ENCODE results near the gene PIGV.
"Not testable (repeated sequence)": the region's sequence is repeated elsewhere in the genome, so short reads cannot be mapped to it uniquely, and the experiment has no call there.

The PIGV gene

DNA sequence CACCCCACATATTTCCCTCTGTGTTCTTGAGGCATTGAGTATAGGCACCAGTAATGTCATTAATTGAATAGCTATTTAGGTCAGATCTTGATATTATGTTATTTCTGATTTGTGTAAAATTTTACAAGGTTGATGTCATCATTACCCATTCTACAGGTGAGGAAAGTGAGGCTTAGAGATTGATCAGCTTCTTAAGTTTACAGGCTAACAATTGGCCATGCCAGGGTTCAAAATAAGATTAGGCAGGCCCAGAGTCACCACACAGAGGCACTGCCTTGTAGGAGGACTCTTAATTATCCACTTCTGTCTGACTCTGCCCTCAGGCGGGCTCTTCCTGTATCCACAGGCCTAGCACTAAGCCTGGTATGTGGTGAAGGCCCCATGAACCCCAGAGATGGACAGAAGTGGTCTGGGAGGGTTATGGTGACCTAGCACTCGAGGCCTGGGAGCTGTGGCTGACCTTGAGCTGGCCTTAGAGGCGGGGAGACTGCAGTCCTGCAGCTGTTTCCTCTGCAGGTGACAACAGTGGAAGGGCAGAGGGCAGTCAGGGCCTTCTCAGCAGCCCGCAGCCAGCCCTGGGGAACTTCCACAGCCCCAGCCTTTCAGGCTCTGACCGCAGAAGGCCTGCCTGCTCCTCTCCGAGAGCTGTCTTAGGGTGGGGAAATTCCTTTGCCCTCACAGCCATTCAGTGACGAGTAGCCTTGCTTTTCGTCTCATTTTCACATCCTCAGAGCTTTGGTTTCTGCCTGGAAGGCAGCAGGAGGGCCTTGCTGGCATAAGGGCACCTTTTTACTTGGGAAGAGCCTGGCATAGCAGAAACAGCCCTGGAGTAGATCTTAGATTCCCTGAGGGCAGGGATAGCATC lies 51.0 kb downstream of the PIGV start:
- peaks cover 26% of the 10 kb centered on the region for H3K36me3 ChIP-seq (replicated peaks; ENCODE audit: low read depth, low read length)
- peak overlapping the region; percentile 100 for H3K27ac ChIP-seq (ENCODE audit: low read length)
- H3K9ac ChIP-seq (ENCODE audit: low read length) = peak overlapping the region; percentile 76
- H3K9me3 ChIP-seq (ENCODE audit: insufficient read depth, low read length) = no peaks in the 10 kb centered on the region
- H3K27me3 ChIP-seq (ENCODE audit: low read depth, low read length) = no peaks in the 10 kb centered on the region
- H4K20me1 ChIP-seq (ENCODE audit: insufficient read depth, low read length) = no peaks in the 10 kb centered on the region
- peak overlapping the region; percentile 48; the same call in 1 of the 2 replicates for H3K4me3 ChIP-seq (ENCODE audit: low read length)
- peak overlapping the region; percentile 83 for H3K4me2 ChIP-seq (ENCODE audit: low read length)
- peaks cover 31% of the 10 kb centered on the region for H3K4me1 ChIP-seq (ENCODE audit: low read length)
- TF ChIP-seq, protein P1, sequence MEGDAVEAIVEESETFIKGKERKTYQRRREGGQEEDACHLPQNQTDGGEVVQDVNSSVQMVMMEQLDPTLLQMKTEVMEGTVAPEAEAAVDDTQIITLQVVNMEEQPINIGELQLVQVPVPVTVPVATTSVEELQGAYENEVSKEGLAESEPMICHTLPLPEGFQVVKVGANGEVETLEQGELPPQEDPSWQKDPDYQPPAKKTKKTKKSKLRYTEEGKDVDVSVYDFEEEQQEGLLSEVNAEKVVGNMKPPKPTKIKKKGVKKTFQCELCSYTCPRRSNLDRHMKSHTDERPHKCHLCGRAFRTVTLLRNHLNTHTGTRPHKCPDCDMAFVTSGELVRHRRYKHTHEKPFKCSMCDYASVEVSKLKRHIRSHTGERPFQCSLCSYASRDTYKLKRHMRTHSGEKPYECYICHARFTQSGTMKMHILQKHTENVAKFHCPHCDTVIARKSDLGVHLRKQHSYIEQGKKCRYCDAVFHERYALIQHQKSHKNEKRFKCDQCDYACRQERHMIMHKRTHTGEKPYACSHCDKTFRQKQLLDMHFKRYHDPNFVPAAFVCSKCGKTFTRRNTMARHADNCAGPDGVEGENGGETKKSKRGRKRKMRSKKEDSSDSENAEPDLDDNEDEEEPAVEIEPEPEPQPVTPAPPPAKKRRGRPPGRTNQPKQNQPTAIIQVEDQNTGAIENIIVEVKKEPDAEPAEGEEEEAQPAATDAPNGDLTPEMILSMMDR (IDR thresholded peaks at IDR 0.05; ENCODE audit: low read depth, low read length) = peak; percentile 28; the same call in 1 of the 2 replicates
- no peak for TF ChIP-seq EZH2phosphoT487 (IDR thresholded peaks at IDR 0.05; ENCODE audit: low read depth)
- peaks cover 10% of the 10 kb centered on the region for H3K79me2 ChIP-seq (ENCODE audit: low read length)
- H2AFZ ChIP-seq (ENCODE audit: low read depth, low read length) = no peak overlapping the region

DNA sequence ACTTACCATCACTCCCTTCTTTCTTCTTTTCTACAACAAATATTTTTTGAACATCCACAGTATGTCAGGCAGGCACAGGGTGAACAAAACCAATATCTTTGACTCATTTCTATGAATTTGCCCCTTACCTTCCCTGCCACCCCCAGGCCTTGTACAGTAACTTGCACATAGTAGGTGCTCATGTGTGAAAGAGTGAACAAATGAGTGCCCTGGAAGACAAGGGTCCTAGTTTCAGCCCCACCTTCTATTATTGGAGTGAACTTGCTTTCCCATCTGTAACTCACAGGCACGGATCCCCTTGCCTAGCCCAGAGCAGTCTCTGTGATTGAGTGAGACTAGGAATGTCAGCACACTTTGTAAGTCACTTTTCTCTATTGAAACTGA lies 51.6 kb downstream of the PIGV start:
- Histone ChIP-seq H2AFZ (ENCODE audit: low read depth, low read length) (no peak overlapping the region), H3K4me3 (ENCODE audit: low read length) (peak overlapping the region; percentile 41; the same call in 1 of the 2 replicates), H4K20me1 (ENCODE audit: insufficient read depth, low read length) (no peaks in the 10 kb centered on the region), H3K27me3 (ENCODE audit: low read depth, low read length) (no peaks in the 10 kb centered on the region), H3K4me1 (ENCODE audit: low read length) (peaks cover 29% of the 10 kb centered on the region), H3K27ac (ENCODE audit: low read length) (peak overlapping the region; percentile 100), H3K79me2 (ENCODE audit: low read length) (peaks cover 10% of the 10 kb centered on the region), H3K9ac (ENCODE audit: low read length) (peak overlapping the region; percentile 76), H3K4me2 (ENCODE audit: low read length) (peak overlapping the region; percentile 83), H3K36me3 (replicated peaks; ENCODE audit: low read depth, low read length) (peaks cover 21% of the 10 kb centered on the region), H3K9me3 (ENCODE audit: insufficient read depth, low read length) (no peaks in the 10 kb centered on the region)
- TF ChIP-seq EZH2phosphoT487 (IDR thresholded peaks at IDR 0.05; ENCODE audit: low read depth) = no peak
- TF ChIP-seq, protein P1 (IDR thresholded peaks at IDR 0.05; ENCODE audit: low read depth, low read length) = no peak

DNA sequence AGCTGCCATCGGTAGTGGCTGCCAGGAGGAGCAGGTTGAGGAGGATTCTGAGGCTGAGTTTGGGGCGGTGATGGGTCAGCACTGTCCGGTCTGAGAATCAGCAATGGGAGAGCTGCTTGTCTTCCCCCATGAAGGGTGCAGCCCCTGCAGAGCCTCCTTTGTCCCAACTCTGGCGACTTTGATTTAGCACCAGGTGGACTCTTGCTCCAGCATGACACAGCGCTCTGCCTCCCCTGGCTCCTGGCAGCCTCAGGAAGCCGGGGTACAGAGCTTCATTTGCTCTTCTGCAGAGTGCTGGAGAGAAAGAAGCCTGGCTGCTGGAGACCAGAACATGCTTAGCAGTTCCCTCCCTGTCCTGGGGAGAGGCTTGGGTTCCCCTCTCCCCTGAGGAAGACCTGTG lies 52.0 kb downstream of the PIGV start:
- peak overlapping the region; percentile 100 for H3K27ac ChIP-seq (ENCODE audit: low read length)
- peaks cover 19% of the 10 kb centered on the region for H3K36me3 ChIP-seq (replicated peaks; ENCODE audit: low read depth, low read length)
- peak overlapping the region; percentile 83; the same call in 1 of the 2 replicates for H3K4me2 ChIP-seq (ENCODE audit: low read length)
- H3K9ac ChIP-seq (ENCODE audit: low read length) = peak overlapping the region; percentile 76; the same call in 1 of the 2 replicates
- H3K4me1 ChIP-seq (ENCODE audit: low read length) = peaks cover 29% of the 10 kb centered on the region
- H4K20me1 ChIP-seq (ENCODE audit: insufficient read depth, low read length) = no peaks in the 10 kb centered on the region
- H2AFZ ChIP-seq (ENCODE audit: low read depth, low read length) = no peak overlapping the region
- no peaks in the 10 kb centered on the region for H3K27me3 ChIP-seq (ENCODE audit: low read depth, low read length)
- H3K4me3 ChIP-seq (ENCODE audit: low read length) = peak overlapping the region; percentile 41; the same call in 1 of the 2 replicates
- H3K79me2 ChIP-seq (ENCODE audit: low read length) = peaks cover 14% of the 10 kb centered on the region
- TF ChIP-seq, protein P1 (IDR thresholded peaks at IDR 0.05; ENCODE audit: low read depth, low read length) = no peak
- no peak for TF ChIP-seq EZH2phosphoT487 (IDR thresholded peaks at IDR 0.05; ENCODE audit: low read depth)
- H3K9me3 ChIP-seq (ENCODE audit: insufficient read depth, low read length) = no peaks in the 10 kb centered on the region

DNA sequence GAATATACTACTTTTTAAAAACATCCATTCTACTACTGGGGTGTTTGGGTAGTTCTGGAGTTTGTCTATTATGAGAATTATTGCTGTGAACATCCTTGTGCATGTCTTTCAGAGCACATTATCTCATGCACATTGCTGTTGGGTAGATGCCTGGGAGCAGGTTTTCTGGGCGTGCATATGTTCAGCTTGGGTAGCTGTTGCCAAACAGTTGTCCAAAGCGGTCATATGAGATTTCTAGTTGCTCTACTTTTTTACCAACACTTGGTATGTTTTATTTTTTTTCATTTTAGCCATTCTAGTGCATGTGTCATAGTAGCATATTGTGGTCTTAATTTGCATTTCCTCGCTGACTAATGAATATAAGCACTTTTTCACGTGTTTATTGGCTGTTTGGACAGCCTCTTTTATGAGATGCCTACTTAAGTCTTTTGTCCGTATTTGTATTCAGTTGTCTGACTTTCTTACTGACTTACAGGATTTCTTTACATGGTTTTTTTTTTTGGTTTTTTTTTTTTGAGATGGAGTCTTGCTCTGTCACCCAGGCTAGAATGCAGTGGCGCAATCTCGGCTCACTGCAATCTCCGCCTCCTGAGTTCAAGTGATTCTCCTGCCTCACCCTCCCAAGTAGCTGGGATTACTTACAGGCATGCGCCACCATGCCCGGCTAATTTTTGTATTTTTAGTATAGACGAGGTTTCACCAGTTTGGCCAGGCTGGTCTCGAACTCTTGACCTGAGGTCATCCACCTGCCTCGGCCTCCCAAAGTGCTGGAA lies 56.9 kb downstream of the PIGV start:
- peaks cover 11% of the 10 kb centered on the region for H3K79me2 ChIP-seq (ENCODE audit: low read length)
- TF ChIP-seq EZH2phosphoT487 (IDR thresholded peaks at IDR 0.05; ENCODE audit: low read depth) = no peak
- TF ChIP-seq, protein P1 (IDR thresholded peaks at IDR 0.05; ENCODE audit: low read depth, low read length) = no peak
- H3K9ac ChIP-seq (ENCODE audit: low read length) = no peak overlapping the region
- H3K27me3 ChIP-seq (ENCODE audit: low read depth, low read length) = no peaks in the 10 kb centered on the region
- H2AFZ ChIP-seq (ENCODE audit: low read depth, low read length) = no peak overlapping the region
- H3K27ac ChIP-seq (ENCODE audit: low read length) = no peak overlapping the region
- H3K36me3 ChIP-seq (replicated peaks; ENCODE audit: low read depth, low read length) = peaks cover 14% of the 10 kb centered on the region
- peaks cover 7% of the 10 kb centered on the region for H3K4me1 ChIP-seq (ENCODE audit: low read length)
- H3K4me2 ChIP-seq (ENCODE audit: low read length) = no peak overlapping the region
- no peaks in the 10 kb centered on the region for H4K20me1 ChIP-seq (ENCODE audit: insufficient read depth, low read length)
- H3K9me3 ChIP-seq (ENCODE audit: insufficient read depth, low read length) = no peaks in the 10 kb centered on the region
- no peak overlapping the region for H3K4me3 ChIP-seq (ENCODE audit: low read length)

DNA sequence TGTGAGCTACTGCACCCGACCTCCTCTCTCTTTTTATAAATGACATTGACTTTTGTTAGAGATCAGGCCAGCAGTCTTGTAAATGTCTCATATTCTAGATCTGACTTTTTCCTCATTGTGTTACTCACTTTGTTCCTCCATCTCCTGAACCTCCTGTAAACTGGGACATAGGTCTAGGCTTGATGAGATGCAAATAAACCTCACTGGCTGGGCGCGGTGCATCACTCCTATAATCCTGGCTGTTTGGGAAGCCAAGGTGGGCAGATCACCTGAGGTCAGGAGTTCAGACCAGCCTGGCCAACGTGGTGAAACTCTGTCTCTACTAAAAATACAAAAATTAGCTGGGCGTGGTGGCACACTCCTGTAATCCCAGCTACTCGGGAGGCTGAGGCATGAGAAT lies 60.1 kb downstream of the PIGV start:
- not testable (repeated sequence) for H3K27ac ChIP-seq (ENCODE audit: low read length); H3K79me2 ChIP-seq (ENCODE audit: low read length); H3K27me3 ChIP-seq (ENCODE audit: low read depth, low read length); H3K4me1 ChIP-seq (ENCODE audit: low read length); H3K4me2 ChIP-seq (ENCODE audit: low read length); H4K20me1 ChIP-seq (ENCODE audit: insufficient read depth, low read length); H3K9me3 ChIP-seq (ENCODE audit: insufficient read depth, low read length); H3K4me3 ChIP-seq (ENCODE audit: low read length); H3K9ac ChIP-seq (ENCODE audit: low read length); H3K36me3 ChIP-seq (replicated peaks; ENCODE audit: low read depth, low read length); H2AFZ ChIP-seq (ENCODE audit: low read depth, low read length)

All from OCI-LY3 (cell line).